Testis (tissue), 3 donors: ENCODE data around the gene SIK3. TPM values are rescaled to one million over a fixed set of nuclear protein-coding genes. Genes with fewer than 3 reads are reported as not detected.

Source experiments
- DNase-seq: peaks from one replicate; pipeline ENCODE4 v3.0.0-alpha.2; 2019
- H3K27ac ChIP-seq, 2 donors: fragments of 200-600 bp; sonication (generic); one replicate each; pipeline ENCODE4 v1.5.1; 2019
- H3K27me3 ChIP-seq: fragments of 200-600 bp; sonication (generic); one replicate; pipeline ENCODE4 v1.5.1; 2019
- H3K36me3 ChIP-seq: fragments of 200-600 bp; sonication (generic); one replicate; pipeline ENCODE4 v1.5.1; 2017; ENCODE audit warnings: low read depth; ENCODE audit errors: missing control alignments
- H3K4me1 ChIP-seq: fragments of 200-600 bp; sonication (generic); one replicate; pipeline ENCODE4 v1.5.1; 2019
- H3K4me3 ChIP-seq, 2 donors: fragments of 200-600 bp; sonication (generic); one replicate each; pipeline ENCODE4 v1.5.1; 2017 to 2019
- H3K9me3 ChIP-seq: fragments of 200-600 bp; sonication (generic); one replicate; pipeline ENCODE4 v1.5.1; 2017
- CTCF ChIP-seq, 3 experiments: fragments of 450-650 bp in 2 of 3; fragments of 200-600 bp in 1 of 3; sonication (generic) in 1 of 3; IDR thresholded peaks; one replicate each; pipeline ENCODE4 v1.5.1; 2016 to 2019; ENCODE audit warnings: antibody characterized with exemption in 3 of 3, mild to moderate bottlenecking in 2 of 3, moderate library complexity in 1 of 3
- POLR2A ChIP-seq: fragments of 450-650 bp; IDR thresholded peaks from one replicate; pipeline ENCODE4 v1.6.1; 2017; ENCODE audit warnings: antibody characterized with exemption, mild to moderate bottlenecking, moderate library complexity
- WGBS, 2 donors: methylation state at CpG; one replicate each; pipeline ENCODE4 v1.1.5; 2018; 5-methylcytosine and 5-hydroxymethylcytosine counted together
- intact Hi-C: fragments of 100-400 bp; cut with DNase I; formaldehyde crosslinking; loops from one replicate; pipeline ENCODE4 v1.15.1; 2023; ENCODE audit warnings: low total_unique reads
- polyA plus RNA-seq: library from polyadenylated mRNA; stranded (reverse); fragments of 350-450 nt; fragmentation: Illumina TruSeq; extraction: RNeasy Lipid Tissue Mini Kit (QIAGEN cat#74804); gene quantifications from one replicate; pipeline ENCODE4 v1.2.3, GENCODE V29; 2014; ENCODE audit warnings: low read depth, low replicate concordance; ENCODE audit not compliant: insufficient read depth
- total RNA-seq, 2 donors: library from RNA; depleted of rRNA; stranded (reverse); fragments of >200 nt; gene quantifications; one replicate each; pipeline ENCODE4 v1.2.3, GENCODE V29; 2016

Gene SIK3
- total and polyA plus RNA-seq, 3 donors from 2014 or later, result 112 to 125 (median 123) TPM

- no peak overlapping the region for H3K4me3 ChIP-seq
- WGBS, 2 donors, result 91 to 93% methylated on average over 6 of the region's 6 CpGs
- no peaks in the 10 kb centered on the region for H3K9me3 ChIP-seq
- no peaks in the 10 kb centered on the region for H3K4me1 ChIP-seq
- H3K36me3 ChIP-seq, result no peaks in the 10 kb centered on the region
- DNase-seq, result no peak
- no peak for TF ChIP-seq POLR2A
- no peak for TF ChIP-seq CTCF (IDR thresholded peaks at IDR 0.05)
- intact Hi-C loops, result no loop called here
- no peaks in the 10 kb centered on the region for H3K27me3 ChIP-seq
- no peak overlapping the region for H3K27ac ChIP-seq
These were observed 237.9 kb downstream of the SIK3 start for GRCh38 chr11:116860303-116860702.

GRCh38 chr11:116859175-116859574 lies 239.1 kb downstream of the SIK3 start:
- Histone ChIP-seq H3K36me3 (no peaks in the 10 kb centered on the region), H3K9me3 (no peaks in the 10 kb centered on the region), H3K27me3 (no peaks in the 10 kb centered on the region), H3K4me3 (no peak overlapping the region), H3K4me1 (no peaks in the 10 kb centered on the region), H3K27ac (no peak overlapping the region)
- intact Hi-C loops, result no loop called here
- 94 to 96% methylated on average over 7 to 8 of the region's 8 CpGs for WGBS, 2 donors
- DNase-seq, result no peak
- TF ChIP-seq POLR2A (no peak), CTCF (IDR thresholded peaks at IDR 0.05) (no peak)

GRCh38 chr11:116857936-116858335 lies 240.3 kb downstream of the SIK3 start:
- TF ChIP-seq POLR2A, result no peak
- TF ChIP-seq CTCF (IDR thresholded peaks at IDR 0.05), result no peak
- H3K27ac ChIP-seq, result no peak overlapping the region
- no peaks in the 10 kb centered on the region for H3K27me3 ChIP-seq
- no peak overlapping the region for H3K4me3 ChIP-seq
- 69 to 74% methylated on average over 7 of the region's 7 CpGs for WGBS, 2 donors
- no peaks in the 10 kb centered on the region for H3K4me1 ChIP-seq
- intact Hi-C loops, result no loop called here
- no peaks in the 10 kb centered on the region for H3K9me3 ChIP-seq
- no peaks in the 10 kb centered on the region for H3K36me3 ChIP-seq
- no peak for DNase-seq

GRCh38 chr11:116857316-116857715 lies 240.9 kb downstream of the SIK3 start:
- intact Hi-C loops, result no loop called here
- no peaks in the 10 kb centered on the region for H3K9me3 ChIP-seq
- H3K27me3 ChIP-seq, result no peaks in the 10 kb centered on the region
- H3K36me3 ChIP-seq, result no peaks in the 10 kb centered on the region
- H3K4me3 ChIP-seq, result no peak overlapping the region
- H3K27ac ChIP-seq, result no peak overlapping the region
- H3K4me1 ChIP-seq, result no peaks in the 10 kb centered on the region
- no peak for DNase-seq
- WGBS, 2 donors, result 80 to 87% methylated on average over 2 of the region's 2 CpGs
- TF ChIP-seq CTCF (IDR thresholded peaks at IDR 0.05) (no peak), POLR2A (no peak)

- Histone ChIP-seq H3K9me3 (no peaks in the 10 kb centered on the region), H3K27me3 (no peaks in the 10 kb centered on the region), H3K4me3 (no peak overlapping the region), H3K4me1 (no peaks in the 10 kb centered on the region), H3K27ac (no peak overlapping the region), H3K36me3 (no peaks in the 10 kb centered on the region)
- no peak for TF ChIP-seq CTCF (IDR thresholded peaks at IDR 0.05)
- 81 to 90% methylated on average over 5 of the region's 5 CpGs for WGBS, 2 donors
- no peak for DNase-seq
- intact Hi-C loops, result no loop called here
These were observed 241.8 kb downstream of the SIK3 start for GRCh38 chr11:116856423-116856822.
